ENCODE results near the gene TAS2R8.

DNA sequence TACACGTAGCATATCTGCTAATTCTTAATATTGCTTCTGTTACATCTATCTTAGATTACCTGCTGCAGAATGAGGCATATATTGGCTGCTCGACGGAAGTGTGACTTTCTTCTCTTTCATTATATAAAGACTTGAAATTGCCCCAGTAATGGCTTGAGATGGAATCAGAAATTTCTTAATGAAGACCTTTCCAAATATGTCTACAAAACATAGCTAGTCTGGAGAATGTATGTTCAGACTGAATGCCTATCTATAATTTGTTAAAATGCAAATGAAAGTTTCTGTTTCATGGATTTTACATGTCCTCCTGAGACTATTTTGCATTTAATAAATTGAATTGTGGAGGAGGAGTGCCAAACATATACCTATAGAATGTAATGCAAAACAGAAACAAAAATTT lies 19.2 kb upstream of the TAS2R8 start, which contains the start of gene TAS2R10:
- TF ChIP-seq, protein P1, sequence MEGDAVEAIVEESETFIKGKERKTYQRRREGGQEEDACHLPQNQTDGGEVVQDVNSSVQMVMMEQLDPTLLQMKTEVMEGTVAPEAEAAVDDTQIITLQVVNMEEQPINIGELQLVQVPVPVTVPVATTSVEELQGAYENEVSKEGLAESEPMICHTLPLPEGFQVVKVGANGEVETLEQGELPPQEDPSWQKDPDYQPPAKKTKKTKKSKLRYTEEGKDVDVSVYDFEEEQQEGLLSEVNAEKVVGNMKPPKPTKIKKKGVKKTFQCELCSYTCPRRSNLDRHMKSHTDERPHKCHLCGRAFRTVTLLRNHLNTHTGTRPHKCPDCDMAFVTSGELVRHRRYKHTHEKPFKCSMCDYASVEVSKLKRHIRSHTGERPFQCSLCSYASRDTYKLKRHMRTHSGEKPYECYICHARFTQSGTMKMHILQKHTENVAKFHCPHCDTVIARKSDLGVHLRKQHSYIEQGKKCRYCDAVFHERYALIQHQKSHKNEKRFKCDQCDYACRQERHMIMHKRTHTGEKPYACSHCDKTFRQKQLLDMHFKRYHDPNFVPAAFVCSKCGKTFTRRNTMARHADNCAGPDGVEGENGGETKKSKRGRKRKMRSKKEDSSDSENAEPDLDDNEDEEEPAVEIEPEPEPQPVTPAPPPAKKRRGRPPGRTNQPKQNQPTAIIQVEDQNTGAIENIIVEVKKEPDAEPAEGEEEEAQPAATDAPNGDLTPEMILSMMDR (IDR thresholded peaks at IDR 0.05; ENCODE audit: poor library complexity, severe bottlenecking), result no peak
- TF ChIP-seq, protein P2, sequence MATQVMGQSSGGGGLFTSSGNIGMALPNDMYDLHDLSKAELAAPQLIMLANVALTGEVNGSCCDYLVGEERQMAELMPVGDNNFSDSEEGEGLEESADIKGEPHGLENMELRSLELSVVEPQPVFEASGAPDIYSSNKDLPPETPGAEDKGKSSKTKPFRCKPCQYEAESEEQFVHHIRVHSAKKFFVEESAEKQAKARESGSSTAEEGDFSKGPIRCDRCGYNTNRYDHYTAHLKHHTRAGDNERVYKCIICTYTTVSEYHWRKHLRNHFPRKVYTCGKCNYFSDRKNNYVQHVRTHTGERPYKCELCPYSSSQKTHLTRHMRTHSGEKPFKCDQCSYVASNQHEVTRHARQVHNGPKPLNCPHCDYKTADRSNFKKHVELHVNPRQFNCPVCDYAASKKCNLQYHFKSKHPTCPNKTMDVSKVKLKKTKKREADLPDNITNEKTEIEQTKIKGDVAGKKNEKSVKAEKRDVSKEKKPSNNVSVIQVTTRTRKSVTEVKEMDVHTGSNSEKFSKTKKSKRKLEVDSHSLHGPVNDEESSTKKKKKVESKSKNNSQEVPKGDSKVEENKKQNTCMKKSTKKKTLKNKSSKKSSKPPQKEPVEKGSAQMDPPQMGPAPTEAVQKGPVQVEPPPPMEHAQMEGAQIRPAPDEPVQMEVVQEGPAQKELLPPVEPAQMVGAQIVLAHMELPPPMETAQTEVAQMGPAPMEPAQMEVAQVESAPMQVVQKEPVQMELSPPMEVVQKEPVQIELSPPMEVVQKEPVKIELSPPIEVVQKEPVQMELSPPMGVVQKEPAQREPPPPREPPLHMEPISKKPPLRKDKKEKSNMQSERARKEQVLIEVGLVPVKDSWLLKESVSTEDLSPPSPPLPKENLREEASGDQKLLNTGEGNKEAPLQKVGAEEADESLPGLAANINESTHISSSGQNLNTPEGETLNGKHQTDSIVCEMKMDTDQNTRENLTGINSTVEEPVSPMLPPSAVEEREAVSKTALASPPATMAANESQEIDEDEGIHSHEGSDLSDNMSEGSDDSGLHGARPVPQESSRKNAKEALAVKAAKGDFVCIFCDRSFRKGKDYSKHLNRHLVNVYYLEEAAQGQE (IDR thresholded peaks at IDR 0.05; ENCODE audit: borderline replicate concordance), result no peak
- TF ChIP-seq POLR2AphosphoS5 (IDR thresholded peaks at IDR 0.05), result no peak
- TF ChIP-seq EZH2 (IDR thresholded peaks at IDR 0.05; ENCODE audit: borderline replicate concordance, insufficient read depth, low read length, poor library complexity, severe bottlenecking), result no peak
- TF ChIP-seq RAD21 (conservative IDR thresholded peaks at IDR 0.05), result no peak

Measured in neural cell (in vitro differentiated cells).